Measurements from ENCODE around the gene CSAD.

Gene CSAD

GRCh38 chr12:53182903-53183302 is 2.2 kb upstream of the CSAD start:
- Histone ChIP-seq H2AFZ (ENCODE audit: low read length) (no peak overlapping the region), H3K9me2 (replicated peaks; ENCODE audit: insufficient read depth, low read length) (no peaks in the 10 kb centered on the region), H3K36me3 (replicated peaks; ENCODE audit: insufficient read depth, low read length) (peaks cover 14% of the 10 kb centered on the region; the same call in 1 of the 2 replicates), H3K4me1 (ENCODE audit: low read length) (peaks cover 34% of the 10 kb centered on the region), H3K9ac (ENCODE audit: low read length) (no peak overlapping the region), H3K9me3 (replicated peaks; ENCODE audit: insufficient read depth, low read length) (no peaks in the 10 kb centered on the region), H3F3A (ENCODE audit: insufficient read depth, low read length) (peaks cover 54% of the 10 kb centered on the region), H3K4me2 (ENCODE audit: low read depth, low read length) (peak overlapping the region; percentile 97; the same call in 1 of the 2 replicates), H3K79me2 (ENCODE audit: low read length) (peaks cover 49% of the 10 kb centered on the region), H3K4me3 (ENCODE audit: low read length) (no peak overlapping the region), H3K27ac (ENCODE audit: low read length) (no peak overlapping the region), H4K20me1 (ENCODE audit: insufficient read depth, low read length) (no peaks in the 10 kb centered on the region; the same call in 1 of the 2 replicates), H3K27me3 (replicated peaks; ENCODE audit: insufficient read depth, low read length) (no peaks in the 10 kb centered on the region)
- TF ChIP-seq EZH2 (optimal IDR thresholded peaks at IDR 0.05; ENCODE audit: low read depth, low read length) (no peak), CTCF (IDR thresholded peaks at IDR 0.05; ENCODE audit: low read length) (no peak), EZH2phosphoT487 (IDR thresholded peaks at IDR 0.05; ENCODE audit: low read length) (no peak)
- DNase-seq = no peak

GRCh38 chr12:53181935-53182334 is 1.2 kb upstream of the CSAD start:
- Histone ChIP-seq H3K27me3 (replicated peaks; ENCODE audit: insufficient read depth, low read length) (no peaks in the 10 kb centered on the region), H3K36me3 (replicated peaks; ENCODE audit: insufficient read depth, low read length) (peaks cover 14% of the 10 kb centered on the region; the same call in 1 of the 2 replicates), H3K79me2 (ENCODE audit: low read length) (peaks cover 49% of the 10 kb centered on the region), H3K27ac (ENCODE audit: low read length) (no peak overlapping the region), H3K4me1 (ENCODE audit: low read length) (peaks cover 34% of the 10 kb centered on the region), H3K9me3 (replicated peaks; ENCODE audit: insufficient read depth, low read length) (no peaks in the 10 kb centered on the region), H4K20me1 (ENCODE audit: insufficient read depth, low read length) (no peaks in the 10 kb centered on the region; the same call in 1 of the 2 replicates), H3K9ac (ENCODE audit: low read length) (no peak overlapping the region; the same call in 1 of the 2 replicates), H3K4me3 (ENCODE audit: low read length) (peak overlapping the region; percentile 68), H3F3A (ENCODE audit: insufficient read depth, low read length) (peaks cover 45% of the 10 kb centered on the region), H2AFZ (ENCODE audit: low read length) (no peak overlapping the region), H3K4me2 (ENCODE audit: low read depth, low read length) (peak overlapping the region; percentile 97), H3K9me2 (replicated peaks; ENCODE audit: insufficient read depth, low read length) (no peaks in the 10 kb centered on the region)
- TF ChIP-seq CTCF (IDR thresholded peaks at IDR 0.05; ENCODE audit: low read length) (no peak), EZH2phosphoT487 (IDR thresholded peaks at IDR 0.05; ENCODE audit: low read length) (no peak), EZH2 (optimal IDR thresholded peaks at IDR 0.05; ENCODE audit: low read depth, low read length) (no peak)
- DNase-seq = no peak

- Histone ChIP-seq H2AFZ (ENCODE audit: low read length) (peak overlapping the region; percentile 89; the same call in 1 of the 2 replicates), H3K27ac (ENCODE audit: low read length) (peak overlapping the region; percentile 73; the same call in 1 of the 2 replicates), H3K4me3 (ENCODE audit: low read length) (peak overlapping the region; percentile 68), H3K79me2 (ENCODE audit: low read length) (peaks cover 45% of the 10 kb centered on the region), H4K20me1 (ENCODE audit: insufficient read depth, low read length) (no peaks in the 10 kb centered on the region; the same call in 1 of the 2 replicates), H3K4me2 (ENCODE audit: low read depth, low read length) (peak overlapping the region; percentile 97), H3K36me3 (replicated peaks; ENCODE audit: insufficient read depth, low read length) (peaks cover 14% of the 10 kb centered on the region; the same call in 1 of the 2 replicates), H3K9me3 (replicated peaks; ENCODE audit: insufficient read depth, low read length) (no peaks in the 10 kb centered on the region), H3K4me1 (ENCODE audit: low read length) (peaks cover 34% of the 10 kb centered on the region), H3K9me2 (replicated peaks; ENCODE audit: insufficient read depth, low read length) (no peaks in the 10 kb centered on the region), H3K27me3 (replicated peaks; ENCODE audit: insufficient read depth, low read length) (no peaks in the 10 kb centered on the region), H3F3A (ENCODE audit: insufficient read depth, low read length) (peaks cover 37% of the 10 kb centered on the region), H3K9ac (ENCODE audit: low read length) (peak overlapping the region; percentile 61)
- TF ChIP-seq CTCF (IDR thresholded peaks at IDR 0.05; ENCODE audit: low read length) = no peak
- no peak for TF ChIP-seq EZH2phosphoT487 (IDR thresholded peaks at IDR 0.05; ENCODE audit: low read length)
- TF ChIP-seq EZH2 (optimal IDR thresholded peaks at IDR 0.05; ENCODE audit: low read depth, low read length) = no peak
- DNase-seq = peak; percentile 80
Measured at GRCh38 chr12:53180931-53181645, 363 bp upstream of the CSAD start.

Data from MM.1S (cell line).